ENCODE results near the gene RNF222. TPM values are rescaled to one million over a fixed set of nuclear protein-coding genes. Genes with fewer than 3 reads are reported as not detected.

Gene RNF222
- total and polyA plus RNA-seq, 2 experiments from 2014 or later: 0.07 TPM; not detected in 1

GRCh38 chr17:8380049-8380448, 17.6 kb downstream of the RNF222 start:
- peak overlapping the region; percentile 93 for H3K4me3 ChIP-seq
- ATAC-seq (no peak), DNase-seq (ENCODE audit: low spot score) (no peak)
- Mint-ChIP-seq H3K4me3 (peak overlapping the region; percentile 100), H3K36me3 (ENCODE audit: low read depth) (peaks cover 78% of the 10 kb centered on the region), H3K4me1 (peaks cover 46% of the 10 kb centered on the region), H3K27me3 (ENCODE audit: insufficient read depth, low read depth, poor library complexity) (peaks cover 18% of the 10 kb centered on the region), H3K27ac (no peak overlapping the region; the same call in 1 of the 2 replicates), H3K9me3 (peaks cover 3% of the 10 kb centered on the region; the same call in 1 of the 3 replicates)
- peak overlapping the region; percentile 85; the same call in 1 of the 2 replicates for H3K4me2 ChIP-seq
- H3K79me2 ChIP-seq (replicated peaks; ENCODE audit: insufficient read depth): peaks cover 46% of the 10 kb centered on the region
- no peaks in the 10 kb centered on the region for H3K27me3 ChIP-seq (ENCODE audit: insufficient read depth)
- peaks cover 32% of the 10 kb centered on the region for H4K20me1 ChIP-seq (replicated peaks; ENCODE audit: insufficient read depth)
- H3K4me1 ChIP-seq (ENCODE audit: insufficient read depth): peaks cover 34% of the 10 kb centered on the region
- no peak overlapping the region for H2AFZ ChIP-seq
- peaks cover 60% of the 10 kb centered on the region for H3F3A ChIP-seq (replicated peaks; ENCODE audit: low read depth)
- H3K9me2 ChIP-seq (ENCODE audit: insufficient read depth): no peaks in the 10 kb centered on the region
- H3K27ac ChIP-seq (ENCODE audit: low read depth): peak overlapping the region; percentile 99
- TF ChIP-seq JUNB (IDR thresholded peaks at IDR 0.05; ENCODE audit: unreplicated experiment) (no peak), ETS1 (IDR thresholded peaks at IDR 0.05) (no peak), NANOG (IDR thresholded peaks at IDR 0.05; ENCODE audit: borderline replicate concordance) (no peak), ZNF331 (CRISPR knock-in tag; IDR thresholded peaks at IDR 0.05; ENCODE audit: low read depth) (no peak), REST (IDR thresholded peaks at IDR 0.05; ENCODE audit: unreplicated experiment) (no peak), STAT1 (IDR thresholded peaks at IDR 0.05; ENCODE audit: unreplicated experiment) (no peak), EZH2 (IDR thresholded peaks at IDR 0.05; ENCODE audit: low read depth, unreplicated experiment) (no peak), CREB1 (CRISPR knock-in tag; IDR thresholded peaks at IDR 0.05; ENCODE audit: low read depth) (no peak), ZNF114 (CRISPR knock-in tag; IDR thresholded peaks at IDR 0.05) (no peak), EZH2phosphoT487 (IDR thresholded peaks at IDR 0.05; ENCODE audit: unreplicated experiment) (no peak), POLR2AphosphoS5 (IDR thresholded peaks at IDR 0.05; ENCODE audit: low read depth) (no peak)
- TF ChIP-seq, protein P1, sequence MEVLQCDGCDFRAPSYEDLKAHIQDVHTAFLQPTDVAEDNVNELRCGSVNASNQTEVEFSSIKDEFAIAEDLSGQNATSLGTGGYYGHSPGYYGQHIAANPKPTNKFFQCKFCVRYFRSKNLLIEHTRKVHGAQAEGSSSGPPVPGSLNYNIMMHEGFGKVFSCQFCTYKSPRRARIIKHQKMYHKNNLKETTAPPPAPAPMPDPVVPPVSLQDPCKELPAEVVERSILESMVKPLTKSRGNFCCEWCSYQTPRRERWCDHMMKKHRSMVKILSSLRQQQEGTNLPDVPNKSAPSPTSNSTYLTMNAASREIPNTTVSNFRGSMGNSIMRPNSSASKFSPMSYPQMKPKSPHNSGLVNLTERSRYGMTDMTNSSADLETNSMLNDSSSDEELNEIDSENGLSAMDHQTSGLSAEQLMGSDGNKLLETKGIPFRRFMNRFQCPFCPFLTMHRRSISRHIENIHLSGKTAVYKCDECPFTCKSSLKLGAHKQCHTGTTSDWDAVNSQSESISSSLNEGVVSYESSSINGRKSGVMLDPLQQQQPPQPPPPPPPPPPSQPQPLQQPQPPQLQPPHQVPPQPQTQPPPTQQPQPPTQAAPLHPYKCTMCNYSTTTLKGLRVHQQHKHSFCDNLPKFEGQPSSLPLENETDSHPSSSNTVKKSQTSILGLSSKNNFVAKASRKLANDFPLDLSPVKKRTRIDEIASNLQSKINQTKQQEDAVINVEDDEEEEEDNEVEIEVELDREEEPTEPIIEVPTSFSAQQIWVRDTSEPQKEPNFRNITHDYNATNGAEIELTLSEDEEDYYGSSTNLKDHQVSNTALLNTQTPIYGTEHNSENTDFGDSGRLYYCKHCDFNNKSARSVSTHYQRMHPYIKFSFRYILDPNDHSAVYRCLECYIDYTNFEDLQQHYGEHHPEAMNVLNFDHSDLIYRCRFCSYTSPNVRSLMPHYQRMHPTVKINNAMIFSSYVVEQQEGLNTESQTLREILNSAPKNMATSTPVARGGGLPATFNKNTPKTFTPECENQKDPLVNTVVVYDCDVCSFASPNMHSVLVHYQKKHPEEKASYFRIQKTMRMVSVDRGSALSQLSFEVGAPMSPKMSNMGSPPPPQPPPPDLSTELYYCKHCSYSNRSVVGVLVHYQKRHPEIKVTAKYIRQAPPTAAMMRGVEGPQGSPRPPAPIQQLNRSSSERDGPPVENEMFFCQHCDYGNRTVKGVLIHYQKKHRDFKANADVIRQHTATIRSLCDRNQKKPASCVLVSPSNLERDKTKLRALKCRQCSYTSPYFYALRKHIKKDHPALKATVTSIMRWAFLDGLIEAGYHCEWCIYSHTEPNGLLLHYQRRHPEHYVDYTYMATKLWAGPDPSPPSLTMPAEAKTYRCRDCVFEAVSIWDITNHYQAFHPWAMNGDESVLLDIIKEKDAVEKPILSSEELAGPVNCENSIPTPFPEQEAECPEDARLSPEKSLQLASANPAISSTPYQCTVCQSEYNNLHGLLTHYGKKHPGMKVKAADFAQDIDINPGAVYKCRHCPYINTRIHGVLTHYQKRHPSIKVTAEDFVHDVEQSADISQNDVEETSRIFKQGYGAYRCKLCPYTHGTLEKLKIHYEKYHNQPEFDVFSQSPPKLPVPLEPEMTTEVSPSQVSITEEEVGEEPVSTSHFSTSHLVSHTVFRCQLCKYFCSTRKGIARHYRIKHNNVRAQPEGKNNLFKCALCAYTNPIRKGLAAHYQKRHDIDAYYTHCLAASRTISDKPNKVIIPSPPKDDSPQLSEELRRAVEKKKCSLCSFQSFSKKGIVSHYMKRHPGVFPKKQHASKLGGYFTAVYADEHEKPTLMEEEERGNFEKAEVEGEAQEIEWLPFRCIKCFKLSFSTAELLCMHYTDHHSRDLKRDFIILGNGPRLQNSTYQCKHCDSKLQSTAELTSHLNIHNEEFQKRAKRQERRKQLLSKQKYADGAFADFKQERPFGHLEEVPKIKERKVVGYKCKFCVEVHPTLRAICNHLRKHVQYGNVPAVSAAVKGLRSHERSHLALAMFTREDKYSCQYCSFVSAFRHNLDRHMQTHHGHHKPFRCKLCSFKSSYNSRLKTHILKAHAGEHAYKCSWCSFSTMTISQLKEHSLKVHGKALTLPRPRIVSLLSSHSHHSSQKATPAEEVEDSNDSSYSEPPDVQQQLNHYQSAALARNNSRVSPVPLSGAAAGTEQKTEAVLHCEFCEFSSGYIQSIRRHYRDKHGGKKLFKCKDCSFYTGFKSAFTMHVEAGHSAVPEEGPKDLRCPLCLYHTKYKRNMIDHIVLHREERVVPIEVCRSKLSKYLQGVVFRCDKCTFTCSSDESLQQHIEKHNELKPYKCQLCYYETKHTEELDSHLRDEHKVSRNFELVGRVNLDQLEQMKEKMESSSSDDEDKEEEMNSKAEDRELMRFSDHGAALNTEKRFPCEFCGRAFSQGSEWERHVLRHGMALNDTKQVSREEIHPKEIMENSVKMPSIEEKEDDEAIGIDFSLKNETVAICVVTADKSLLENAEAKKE (CRISPR knock-in tag; IDR thresholded peaks at IDR 0.05): no peak
- TF ChIP-seq, protein P2, sequence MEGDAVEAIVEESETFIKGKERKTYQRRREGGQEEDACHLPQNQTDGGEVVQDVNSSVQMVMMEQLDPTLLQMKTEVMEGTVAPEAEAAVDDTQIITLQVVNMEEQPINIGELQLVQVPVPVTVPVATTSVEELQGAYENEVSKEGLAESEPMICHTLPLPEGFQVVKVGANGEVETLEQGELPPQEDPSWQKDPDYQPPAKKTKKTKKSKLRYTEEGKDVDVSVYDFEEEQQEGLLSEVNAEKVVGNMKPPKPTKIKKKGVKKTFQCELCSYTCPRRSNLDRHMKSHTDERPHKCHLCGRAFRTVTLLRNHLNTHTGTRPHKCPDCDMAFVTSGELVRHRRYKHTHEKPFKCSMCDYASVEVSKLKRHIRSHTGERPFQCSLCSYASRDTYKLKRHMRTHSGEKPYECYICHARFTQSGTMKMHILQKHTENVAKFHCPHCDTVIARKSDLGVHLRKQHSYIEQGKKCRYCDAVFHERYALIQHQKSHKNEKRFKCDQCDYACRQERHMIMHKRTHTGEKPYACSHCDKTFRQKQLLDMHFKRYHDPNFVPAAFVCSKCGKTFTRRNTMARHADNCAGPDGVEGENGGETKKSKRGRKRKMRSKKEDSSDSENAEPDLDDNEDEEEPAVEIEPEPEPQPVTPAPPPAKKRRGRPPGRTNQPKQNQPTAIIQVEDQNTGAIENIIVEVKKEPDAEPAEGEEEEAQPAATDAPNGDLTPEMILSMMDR (conservative IDR thresholded peaks at IDR 0.05; ENCODE audit: low read depth in 2 of 2): no peak
- H3K36me3 ChIP-seq (ENCODE audit: insufficient read depth): peaks cover 54% of the 10 kb centered on the region

Data from GM23338 (cell line).